SK-N-SH treated with all-trans-retinoic acid at 6 μM for 48 hours (cell line): ENCODE results near the gene TP53AIP1.

Experiments used
- ATAC-seq: fragments of 200-7000 bp; cut with Tn5 transposase; 3 replicates; pipeline ENCODE4 v1.9.1; 2020; ENCODE audit warnings: mild to moderate bottlenecking, moderate library complexity
- ARNTL ChIP-seq: fragments of 450-650 bp; formaldehyde crosslinking; IDR thresholded peaks from 2 replicates; pipeline ENCODE4 v1.5.0; 2020; ENCODE audit warnings: low read depth, mild to moderate bottlenecking, moderate library complexity, borderline replicate concordance
- BACH2 ChIP-seq: fragments of 250-450 bp; sonication (Bioruptor Pico); IDR thresholded peaks from 2 replicates; pipeline ENCODE4 v1.9.0; 2021; ENCODE audit warnings: mild to moderate bottlenecking, borderline replicate concordance
- CSDC2 ChIP-seq: fragments of 250-450 bp; sonication (Bioruptor Pico); IDR thresholded peaks from 2 replicates; pipeline ENCODE4 v1.5.0; 2020; ENCODE audit warnings: mild to moderate bottlenecking, moderate library complexity
- ESRRG ChIP-seq: fragments of 250-450 bp; sonication (Bioruptor Pico); IDR thresholded peaks from 2 replicates; pipeline ENCODE4 v1.6.1; 2021; ENCODE audit warnings: mild to moderate bottlenecking
- GLIS3 ChIP-seq: fragments of 250-450 bp; sonication (Bioruptor Pico); IDR thresholded peaks from 2 replicates; pipeline ENCODE4 v1.5.0; 2020; ENCODE audit warnings: mild to moderate bottlenecking, moderate library complexity
- ISL1 ChIP-seq: fragments of 250-450 bp; sonication (Bioruptor Pico); IDR thresholded peaks from 2 replicates; pipeline ENCODE4 v2.1.2; 2022; ENCODE audit warnings: mild to moderate bottlenecking, moderate library complexity
- OSR1 ChIP-seq: fragments of 250-450 bp; sonication (Bioruptor Pico); IDR thresholded peaks from 2 replicates; pipeline ENCODE4 v1.8.0; 2022; ENCODE audit warnings: moderate library complexity, mild to moderate bottlenecking, inconsistent platforms
- PPARA ChIP-seq: fragments of 250-450 bp; sonication (Bioruptor Pico); IDR thresholded peaks from 2 replicates; pipeline ENCODE4 v1.5.0; 2020; ENCODE audit warnings: mild to moderate bottlenecking, borderline replicate concordance
- RARB ChIP-seq: fragments of 250-450 bp; sonication (Bioruptor Pico); IDR thresholded peaks from 2 replicates; pipeline ENCODE4 v1.8.0; 2021; ENCODE audit warnings: mild to moderate bottlenecking, moderate library complexity
- SNAI2 ChIP-seq: fragments of 250-450 bp; sonication (Bioruptor Pico); IDR thresholded peaks from 2 replicates; pipeline ENCODE4 v1.5.0; 2020; ENCODE audit warnings: mild to moderate bottlenecking, moderate library complexity
- TCF4 ChIP-seq: fragments of 250-450 bp; sonication (Bioruptor Pico); IDR thresholded peaks from 2 replicates; pipeline ENCODE4 v1.8.0; 2021; ENCODE audit warnings: mild to moderate bottlenecking, moderate library complexity, borderline replicate concordance
- TOX ChIP-seq: fragments of 250-450 bp; sonication (Bioruptor Pico); IDR thresholded peaks from 2 replicates; pipeline ENCODE4 v1.8.0; 2021; ENCODE audit warnings: mild to moderate bottlenecking, moderate library complexity, borderline replicate concordance
- ZC3H10 ChIP-seq: fragments of 250-450 bp; sonication (Bioruptor Pico); IDR thresholded peaks from 2 replicates; pipeline ENCODE4 v1.5.1; 2021; ENCODE audit warnings: mild to moderate bottlenecking, moderate library complexity
- ZFP3 ChIP-seq: fragments of 250-450 bp; sonication (Bioruptor Pico); IDR thresholded peaks from 2 replicates; pipeline ENCODE4 v1.5.0; 2020; ENCODE audit warnings: mild to moderate bottlenecking, moderate library complexity
- ZFP30 ChIP-seq: fragments of 450-650 bp; formaldehyde crosslinking; IDR thresholded peaks from 2 replicates; pipeline ENCODE4 v1.5.0; 2022; ENCODE audit warnings: mild to moderate bottlenecking, moderate library complexity
- ZNF565 ChIP-seq: fragments of 450-650 bp; formaldehyde crosslinking; conservative IDR thresholded peaks from 2 replicates; pipeline ENCODE4 v1.5.0; 2020; ENCODE audit warnings: low read depth, mild to moderate bottlenecking, moderate library complexity
- ZNF70 ChIP-seq: fragments of 450-650 bp; formaldehyde crosslinking; IDR thresholded peaks from 2 replicates; pipeline ENCODE4 v1.5.0; 2020; ENCODE audit warnings: mild to moderate bottlenecking, moderate library complexity
- ZNF8 ChIP-seq: fragments of 450-650 bp; formaldehyde crosslinking; IDR thresholded peaks from 2 replicates; pipeline ENCODE4 v1.5.0; 2020; ENCODE audit warnings: mild to moderate bottlenecking, moderate library complexity
- TF ChIP-seq, protein P1 (sequence below): fragments of 250-450 bp; sonication (Bioruptor Pico); IDR thresholded peaks from 2 replicates; pipeline ENCODE4 v1.5.1; 2021; ENCODE audit warnings: mild to moderate bottlenecking, moderate library complexity
- TF ChIP-seq, protein P2 (sequence below): fragments of 250-450 bp; sonication (Bioruptor Pico); IDR thresholded peaks from 2 replicates; pipeline ENCODE4 v1.8.0; 2020; ENCODE audit warnings: mild to moderate bottlenecking, moderate library complexity, borderline replicate concordance
- TF ChIP-seq, protein P3 (sequence below): fragments of 250-450 bp; sonication (Bioruptor Pico); IDR thresholded peaks from 2 replicates; pipeline ENCODE4 v1.8.0; 2021; ENCODE audit warnings: low read depth, mild to moderate bottlenecking, moderate library complexity, borderline replicate concordance
- TF ChIP-seq, protein P4 (sequence below): fragments of 250-450 bp; sonication (Bioruptor Pico); IDR thresholded peaks from 2 replicates; pipeline ENCODE4 v1.5.1; 2020; ENCODE audit warnings: low read depth, mild to moderate bottlenecking, moderate library complexity

Gene TP53AIP1

DNA sequence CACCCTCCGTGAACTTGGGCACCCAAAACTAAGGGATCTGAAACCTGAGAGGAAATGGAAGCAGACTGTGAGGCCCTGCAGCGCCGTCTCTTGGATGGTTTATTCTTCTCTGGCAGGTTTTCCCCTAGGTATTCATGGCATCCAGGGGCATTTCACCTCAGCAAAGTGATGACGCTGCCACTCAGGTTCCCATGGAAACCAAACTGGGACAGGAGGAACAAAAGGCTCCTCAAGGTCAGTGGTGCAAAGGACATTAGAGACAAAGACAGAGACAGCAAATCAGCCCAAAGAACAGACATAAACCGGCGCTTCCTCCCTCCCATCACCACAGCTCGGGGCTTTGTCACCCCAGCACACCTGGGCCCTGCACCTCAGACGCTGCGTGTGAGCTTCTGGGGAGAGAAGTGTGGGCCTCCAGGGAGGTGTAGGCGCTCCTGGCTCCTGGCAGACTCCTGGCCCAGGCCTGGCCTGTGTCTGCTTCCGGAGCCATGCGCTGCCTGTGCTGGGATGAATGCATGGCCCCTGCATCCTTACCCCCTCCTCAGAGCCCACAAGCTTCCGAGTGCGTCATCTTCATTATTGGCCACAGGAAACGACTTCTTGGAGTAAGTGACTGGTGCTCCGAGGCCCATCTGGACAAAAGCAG lies 5.9 kb downstream of the TP53AIP1 start:
- no peak for ATAC-seq
- TF ChIP-seq, protein P1, sequence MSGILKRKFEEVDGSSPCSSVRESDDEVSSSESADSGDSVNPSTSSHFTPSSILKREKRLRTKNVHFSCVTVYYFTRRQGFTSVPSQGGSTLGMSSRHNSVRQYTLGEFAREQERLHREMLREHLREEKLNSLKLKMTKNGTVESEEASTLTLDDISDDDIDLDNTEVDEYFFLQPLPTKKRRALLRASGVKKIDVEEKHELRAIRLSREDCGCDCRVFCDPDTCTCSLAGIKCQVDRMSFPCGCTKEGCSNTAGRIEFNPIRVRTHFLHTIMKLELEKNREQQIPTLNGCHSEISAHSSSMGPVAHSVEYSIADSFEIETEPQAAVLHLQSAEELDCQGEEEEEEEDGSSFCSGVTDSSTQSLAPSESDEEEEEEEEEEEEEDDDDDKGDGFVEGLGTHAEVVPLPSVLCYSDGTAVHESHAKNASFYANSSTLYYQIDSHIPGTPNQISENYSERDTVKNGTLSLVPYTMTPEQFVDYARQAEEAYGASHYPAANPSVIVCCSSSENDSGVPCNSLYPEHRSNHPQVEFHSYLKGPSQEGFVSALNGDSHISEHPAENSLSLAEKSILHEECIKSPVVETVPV (CRISPR knock-in tag) = no peak
- TF ChIP-seq, protein P2, sequence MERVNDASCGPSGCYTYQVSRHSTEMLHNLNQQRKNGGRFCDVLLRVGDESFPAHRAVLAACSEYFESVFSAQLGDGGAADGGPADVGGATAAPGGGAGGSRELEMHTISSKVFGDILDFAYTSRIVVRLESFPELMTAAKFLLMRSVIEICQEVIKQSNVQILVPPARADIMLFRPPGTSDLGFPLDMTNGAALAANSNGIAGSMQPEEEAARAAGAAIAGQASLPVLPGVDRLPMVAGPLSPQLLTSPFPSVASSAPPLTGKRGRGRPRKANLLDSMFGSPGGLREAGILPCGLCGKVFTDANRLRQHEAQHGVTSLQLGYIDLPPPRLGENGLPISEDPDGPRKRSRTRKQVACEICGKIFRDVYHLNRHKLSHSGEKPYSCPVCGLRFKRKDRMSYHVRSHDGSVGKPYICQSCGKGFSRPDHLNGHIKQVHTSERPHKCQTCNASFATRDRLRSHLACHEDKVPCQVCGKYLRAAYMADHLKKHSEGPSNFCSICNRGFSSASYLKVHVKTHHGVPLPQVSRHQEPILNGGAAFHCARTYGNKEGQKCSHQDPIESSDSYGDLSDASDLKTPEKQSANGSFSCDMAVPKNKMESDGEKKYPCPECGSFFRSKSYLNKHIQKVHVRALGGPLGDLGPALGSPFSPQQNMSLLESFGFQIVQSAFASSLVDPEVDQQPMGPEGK (CRISPR knock-in tag) = no peak
- TF ChIP-seq ZNF565 (CRISPR knock-in tag) = no peak
- TF ChIP-seq SNAI2 = no peak
- no peak for TF ChIP-seq BACH2 (CRISPR knock-in tag)
- TF ChIP-seq PPARA (CRISPR knock-in tag) = no peak
- TF ChIP-seq ESRRG (CRISPR knock-in tag) = no peak
- no peak for TF ChIP-seq TOX (CRISPR knock-in tag)
- TF ChIP-seq, protein P3, sequence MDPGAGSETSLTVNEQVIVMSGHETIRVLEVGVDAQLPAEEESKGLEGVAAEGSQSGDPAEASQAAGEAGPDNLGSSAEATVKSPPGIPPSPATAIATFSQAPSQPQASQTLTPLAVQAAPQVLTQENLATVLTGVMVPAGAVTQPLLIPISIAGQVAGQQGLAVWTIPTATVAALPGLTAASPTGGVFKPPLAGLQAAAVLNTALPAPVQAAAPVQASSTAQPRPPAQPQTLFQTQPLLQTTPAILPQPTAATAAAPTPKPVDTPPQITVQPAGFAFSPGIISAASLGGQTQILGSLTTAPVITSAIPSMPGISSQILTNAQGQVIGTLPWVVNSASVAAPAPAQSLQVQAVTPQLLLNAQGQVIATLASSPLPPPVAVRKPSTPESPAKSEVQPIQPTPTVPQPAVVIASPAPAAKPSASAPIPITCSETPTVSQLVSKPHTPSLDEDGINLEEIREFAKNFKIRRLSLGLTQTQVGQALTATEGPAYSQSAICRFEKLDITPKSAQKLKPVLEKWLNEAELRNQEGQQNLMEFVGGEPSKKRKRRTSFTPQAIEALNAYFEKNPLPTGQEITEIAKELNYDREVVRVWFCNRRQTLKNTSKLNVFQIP (CRISPR knock-in tag) = no peak
- no peak for TF ChIP-seq ARNTL (CRISPR knock-in tag)
- TF ChIP-seq GLIS3 (CRISPR knock-in tag) = no peak
- TF ChIP-seq ZFP30 (CRISPR knock-in tag) = no peak
- no peak for TF ChIP-seq ISL1 (CRISPR knock-in tag)
- TF ChIP-seq ZNF70 (CRISPR knock-in tag) = no peak

DNA sequence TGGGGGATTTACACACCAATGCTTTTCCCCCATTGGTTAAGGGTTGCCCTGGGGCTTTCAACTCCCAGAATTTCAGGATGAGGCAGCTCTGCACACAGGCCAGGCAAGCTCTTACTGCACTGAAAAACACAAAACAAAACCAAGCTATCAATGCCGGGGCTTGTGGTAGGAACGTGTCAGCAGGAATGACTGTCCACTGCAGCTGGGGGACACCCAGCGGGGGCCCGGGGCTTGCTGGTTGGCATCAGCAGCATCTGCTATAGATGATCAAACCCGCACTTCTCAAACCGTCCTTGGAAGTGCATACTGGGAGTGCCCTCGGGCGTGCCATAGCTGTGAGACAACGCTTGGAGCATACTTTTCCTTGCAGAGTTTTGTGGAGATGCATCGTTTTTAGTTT lies 7.7 kb downstream of the TP53AIP1 start:
- no peak for ATAC-seq
- TF ChIP-seq ZNF8 (CRISPR knock-in tag) = no peak
- TF ChIP-seq OSR1 (CRISPR knock-in tag) = no peak
- no peak for TF ChIP-seq RARB
- TF ChIP-seq, protein P2 (CRISPR knock-in tag) = no peak
- no peak for TF ChIP-seq ZFP3 (CRISPR knock-in tag)
- TF ChIP-seq GLIS3 (CRISPR knock-in tag) = no peak
- TF ChIP-seq, protein P1 (CRISPR knock-in tag) = no peak
- TF ChIP-seq CSDC2 (CRISPR knock-in tag) = no peak
- TF ChIP-seq ZC3H10 (CRISPR knock-in tag) = no peak
- no peak for TF ChIP-seq ISL1 (CRISPR knock-in tag)

DNA sequence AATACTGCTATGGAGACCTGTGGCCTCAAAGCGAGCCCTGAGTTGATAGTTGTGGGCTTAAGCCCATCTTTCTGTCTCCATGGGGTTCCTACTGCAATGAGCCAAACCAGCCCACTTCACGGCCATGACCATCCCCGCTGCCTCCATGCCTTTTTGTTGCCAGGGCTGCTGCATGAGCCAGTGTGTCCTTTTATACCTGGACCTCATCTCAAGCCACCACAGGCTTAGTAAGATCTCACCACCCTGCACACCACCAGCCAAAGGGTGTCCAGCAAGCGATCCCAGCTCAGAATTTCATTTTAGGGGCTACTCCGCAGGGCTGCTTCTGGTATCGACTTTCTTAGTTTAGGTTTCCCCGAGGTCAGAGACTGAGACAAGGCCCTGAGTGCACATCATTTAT lies 8.3 kb downstream of the TP53AIP1 start:
- ATAC-seq = no peak
- TF ChIP-seq ZNF8 (CRISPR knock-in tag) = no peak
- no peak for TF ChIP-seq ZNF565 (CRISPR knock-in tag)
- TF ChIP-seq, protein P4, sequence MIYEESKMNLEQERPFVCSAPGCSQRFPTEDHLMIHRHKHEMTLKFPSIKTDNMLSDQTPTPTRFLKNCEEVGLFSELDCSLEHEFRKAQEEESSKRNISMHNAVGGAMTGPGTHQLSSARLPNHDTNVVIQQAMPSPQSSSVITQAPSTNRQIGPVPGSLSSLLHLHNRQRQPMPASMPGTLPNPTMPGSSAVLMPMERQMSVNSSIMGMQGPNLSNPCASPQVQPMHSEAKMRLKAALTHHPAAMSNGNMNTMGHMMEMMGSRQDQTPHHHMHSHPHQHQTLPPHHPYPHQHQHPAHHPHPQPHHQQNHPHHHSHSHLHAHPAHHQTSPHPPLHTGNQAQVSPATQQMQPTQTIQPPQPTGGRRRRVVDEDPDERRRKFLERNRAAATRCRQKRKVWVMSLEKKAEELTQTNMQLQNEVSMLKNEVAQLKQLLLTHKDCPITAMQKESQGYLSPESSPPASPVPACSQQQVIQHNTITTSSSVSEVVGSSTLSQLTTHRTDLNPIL (CRISPR knock-in tag) = no peak
- TF ChIP-seq SNAI2 = no peak
- TF ChIP-seq ARNTL (CRISPR knock-in tag) = no peak
- TF ChIP-seq ISL1 (CRISPR knock-in tag) = no peak
- no peak for TF ChIP-seq TCF4 (CRISPR knock-in tag)
- TF ChIP-seq, protein P1 (CRISPR knock-in tag) = no peak
- TF ChIP-seq ZFP3 (CRISPR knock-in tag) = no peak
